Measurements from ENCODE around the gene CMC2.

The CMC2 gene

DNA sequence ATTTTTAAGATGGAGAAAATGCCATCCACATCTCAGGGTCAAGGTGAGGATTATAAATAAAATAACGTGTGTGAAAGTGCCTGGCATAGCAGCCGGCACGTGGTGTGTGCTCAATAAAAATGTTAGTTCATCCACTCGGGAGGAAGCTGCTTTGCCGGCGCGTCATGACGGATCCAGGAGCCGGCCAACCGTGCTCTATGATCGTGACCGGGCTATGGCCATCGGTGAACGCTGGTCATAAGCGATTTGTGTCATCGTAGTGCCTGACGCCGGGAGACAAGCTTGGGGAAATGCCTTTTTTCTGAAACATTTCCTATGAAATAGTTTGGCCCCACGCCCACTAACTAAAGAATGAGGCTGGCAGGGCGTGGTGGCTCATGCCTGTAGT lies 74.0 kb downstream of the CMC2 start:
- no peak for DNase-seq (ENCODE audit: low read depth, low spot score)

DNA sequence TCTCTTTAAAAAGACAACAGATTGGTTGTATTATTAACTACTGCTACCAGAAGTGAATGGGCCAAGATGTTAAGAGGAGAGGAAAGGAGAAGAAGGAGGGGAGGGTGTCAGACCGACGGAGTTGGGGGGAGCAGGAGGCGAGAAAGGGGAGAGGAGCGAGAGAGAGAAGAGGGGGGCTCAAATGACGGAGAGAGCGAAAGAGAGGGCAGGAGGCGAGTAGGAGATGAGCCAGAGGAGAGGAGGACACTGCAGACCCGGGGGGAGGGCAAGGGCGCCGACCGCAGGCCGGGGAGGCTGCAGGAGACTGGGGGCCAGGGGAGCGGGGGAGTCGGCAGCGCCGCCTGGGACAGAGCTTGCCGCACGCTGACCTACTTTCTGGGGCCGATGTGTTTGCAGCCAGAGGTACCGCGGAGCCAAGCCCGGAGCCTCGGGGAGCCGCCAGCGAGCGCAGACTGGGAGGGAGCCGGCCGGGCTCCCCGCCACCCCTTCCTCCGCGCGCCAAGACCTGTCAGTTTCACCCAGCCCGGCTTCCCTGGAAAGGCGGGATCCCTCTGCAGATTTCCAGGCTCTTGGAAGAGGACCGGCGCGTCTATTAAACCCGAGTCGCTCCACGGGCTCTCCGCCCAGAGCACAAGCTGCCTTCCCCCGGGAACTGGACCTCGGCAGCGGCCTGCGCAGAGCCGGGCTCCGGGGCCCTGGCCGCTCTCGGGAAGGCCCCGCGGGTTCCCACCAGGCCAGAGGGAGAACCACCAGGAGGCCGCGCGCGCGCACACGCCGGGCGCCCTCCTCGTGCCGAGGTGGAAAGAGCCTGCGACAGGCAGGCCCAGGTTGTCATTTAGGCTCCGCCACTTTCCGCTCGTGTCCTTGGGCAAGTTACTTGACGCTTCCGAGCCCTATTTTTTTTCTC lies 74.6 kb downstream of the CMC2 start:
- no peak for DNase-seq (ENCODE audit: low read depth, low spot score)

DNA sequence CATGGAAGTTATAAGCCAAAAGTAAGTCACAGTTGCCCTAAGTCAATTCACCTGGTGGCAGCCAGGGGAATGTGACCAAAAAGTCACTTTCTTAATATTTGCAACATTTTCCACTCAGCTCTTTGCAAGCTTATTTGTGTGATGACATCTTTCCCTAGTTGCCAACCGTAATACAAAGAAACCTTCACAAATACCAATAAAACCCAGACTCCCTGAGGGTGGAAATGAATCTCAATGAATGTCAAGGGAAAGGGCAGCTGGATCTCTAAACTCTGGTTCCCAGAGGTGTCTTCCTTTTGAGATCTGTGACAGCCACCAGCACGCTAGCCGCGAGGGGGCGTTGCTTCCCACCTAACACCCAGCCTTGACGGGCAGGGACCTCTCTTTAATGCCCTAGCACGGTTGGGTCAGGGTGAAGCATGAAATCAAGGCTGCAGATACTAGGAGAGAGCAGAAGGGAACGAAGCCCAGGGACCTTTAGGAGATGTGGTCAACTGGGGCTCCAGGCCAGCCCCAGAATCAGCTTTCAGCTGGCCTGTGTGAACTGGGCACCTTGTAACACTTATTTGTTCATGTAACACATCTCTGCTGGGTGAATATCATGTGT lies 82.2 kb downstream of the CMC2 start:
- no peak for DNase-seq (ENCODE audit: low read depth, low spot score)

DNA sequence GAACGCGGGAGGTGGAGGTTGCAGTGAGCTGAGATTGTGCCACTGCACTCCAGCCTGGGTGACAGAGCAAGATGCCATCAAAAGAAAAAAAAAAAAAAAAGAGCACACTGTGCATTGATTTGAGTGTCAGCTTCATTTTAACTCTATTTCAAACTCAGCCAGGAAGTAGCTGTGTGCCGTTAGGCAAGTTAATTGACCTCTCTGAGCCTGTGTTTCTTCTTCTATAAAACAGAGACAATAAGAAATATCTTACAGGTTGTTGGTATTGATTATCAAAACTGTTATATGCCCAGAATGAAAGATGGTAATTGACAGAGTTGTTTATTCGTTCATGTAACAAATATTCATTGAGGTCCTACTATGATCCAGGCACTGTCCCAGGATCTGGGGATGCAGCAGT lies 83.3 kb downstream of the CMC2 start:
- DNase-seq (ENCODE audit: low read depth, low spot score), result no peak

Data from activated CD4-positive, CD25-positive, alpha-beta regulatory T cell treated with anti-CD3 and anti-CD28 coated beads, Interleukin-2, amount 50 U/mL, for 16 hours (primary cell).